ENCODE results near the gene PTS. TPM values are rescaled to one million over a fixed set of nuclear protein-coding genes. Genes with fewer than 3 reads are reported as not detected.
"Not testable (repeated sequence)": the region's sequence is repeated elsewhere in the genome, so short reads cannot be mapped to it uniquely, and the experiment has no call there.

The PTS gene
- 30.5 and 33.4 TPM in 2 replicates for total RNA-seq

- peak; percentile 83 for DNase-seq (ENCODE audit: low spot score)
- peaks cover 21% of the 10 kb centered on the region for H3K4me1 Mint-ChIP-seq (ENCODE audit: low read depth)
- H3K27ac Mint-ChIP-seq = peak within 1 kb of the TSS; percentile 92
- H3K36me3 Mint-ChIP-seq (ENCODE audit: low read depth) = peaks cover 36% of the 10 kb centered on the region
- intact Hi-C loops (cut with micrococcal nuclease) = loop anchor here (1.0 to 10.0 kb wide), 4 partner anchors 299 to 1549 kb away; partner anchors contain the start of genes CLDN25, TTC12 and ZW10
- H3K27me3 Mint-ChIP-seq (ENCODE audit: low read depth) = peaks cover 2% of the 10 kb centered on the region
- peak within 1 kb of the TSS; percentile 89 for H3K4me3 Mint-ChIP-seq (ENCODE audit: low read depth)
- no peaks in the 10 kb centered on the region for H3K9me3 Mint-ChIP-seq
These were observed at the start of gene PTS for GRCh38 chr11:112226062-112226830. TSS of gene PTS (plus strand) at chr11:112226428. CDS start at chr11:112226444, 16 bp downstream.

GRCh38 chr11:112177589-112177988 is 48.6 kb upstream of the PTS start:
- H3K27me3 Mint-ChIP-seq (ENCODE audit: low read depth) = peaks cover 29% of the 10 kb centered on the region
- peaks cover 8% of the 10 kb centered on the region for H3K4me1 Mint-ChIP-seq (ENCODE audit: low read depth)
- no peaks in the 10 kb centered on the region for H3K36me3 Mint-ChIP-seq (ENCODE audit: low read depth)
- H3K9me3 Mint-ChIP-seq = no peaks in the 10 kb centered on the region
- intact Hi-C loops (cut with micrococcal nuclease) = loop anchor here (5.0 to 10.0 kb wide), 2 partner anchors 243 to 300 kb away; partner anchors contain the start of genes CFAP68, DIXDC1 and FDXACB1
- no peak overlapping the region for H3K4me3 Mint-ChIP-seq (ENCODE audit: low read depth)
- no peak overlapping the region for H3K27ac Mint-ChIP-seq
- DNase-seq (ENCODE audit: low spot score) = no peak

GRCh38 chr11:112178428-112178827 is 47.8 kb upstream of the PTS start:
- Mint-ChIP-seq H3K27me3 (ENCODE audit: low read depth) (peaks cover 30% of the 10 kb centered on the region), H3K9me3 (no peaks in the 10 kb centered on the region), H3K36me3 (ENCODE audit: low read depth) (no peaks in the 10 kb centered on the region), H3K4me1 (ENCODE audit: low read depth) (peaks cover 8% of the 10 kb centered on the region), H3K27ac (no peak overlapping the region), H3K4me3 (ENCODE audit: low read depth) (no peak overlapping the region)
- intact Hi-C loops (cut with micrococcal nuclease) = loop anchor here (5.0 to 10.0 kb wide), 2 partner anchors 244 to 301 kb away; partner anchors contain the start of genes CFAP68, DIXDC1 and FDXACB1
- no peak for DNase-seq (ENCODE audit: low spot score)

DNA sequence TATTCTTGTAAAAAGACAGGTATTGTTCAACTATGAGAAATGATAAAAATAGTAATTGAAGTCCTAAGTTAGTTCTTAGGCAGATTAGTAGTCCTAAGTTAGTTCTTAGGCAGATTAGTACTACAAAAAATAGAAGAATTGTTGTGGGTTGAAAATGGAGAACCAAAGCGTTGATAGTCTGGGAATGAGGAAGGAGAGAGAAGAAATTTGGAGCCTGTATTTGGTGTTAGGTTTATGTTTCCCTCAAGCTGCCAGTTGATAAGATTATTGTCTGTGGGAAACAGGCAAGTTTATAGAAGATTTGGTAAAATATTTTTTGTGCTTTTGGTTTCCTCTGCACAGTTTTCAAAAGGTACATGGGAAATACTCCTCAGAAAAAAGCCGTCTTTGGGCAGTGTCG is 47.3 kb upstream of the PTS start:
- no peak overlapping the region for H3K4me3 Mint-ChIP-seq (ENCODE audit: low read depth)
- DNase-seq (ENCODE audit: low spot score) = no peak
- intact Hi-C loops (cut with micrococcal nuclease) = loop anchor here (5.0 to 10.0 kb wide), 2 partner anchors 244 to 302 kb away; partner anchors contain the start of genes CFAP68, DIXDC1 and FDXACB1
- no peak overlapping the region for H3K27ac Mint-ChIP-seq
- H3K36me3 Mint-ChIP-seq (ENCODE audit: low read depth) = no peaks in the 10 kb centered on the region
- H3K9me3 Mint-ChIP-seq = no peaks in the 10 kb centered on the region
- H3K27me3 Mint-ChIP-seq (ENCODE audit: low read depth) = peaks cover 32% of the 10 kb centered on the region
- H3K4me1 Mint-ChIP-seq (ENCODE audit: low read depth) = peaks cover 8% of the 10 kb centered on the region

DNA sequence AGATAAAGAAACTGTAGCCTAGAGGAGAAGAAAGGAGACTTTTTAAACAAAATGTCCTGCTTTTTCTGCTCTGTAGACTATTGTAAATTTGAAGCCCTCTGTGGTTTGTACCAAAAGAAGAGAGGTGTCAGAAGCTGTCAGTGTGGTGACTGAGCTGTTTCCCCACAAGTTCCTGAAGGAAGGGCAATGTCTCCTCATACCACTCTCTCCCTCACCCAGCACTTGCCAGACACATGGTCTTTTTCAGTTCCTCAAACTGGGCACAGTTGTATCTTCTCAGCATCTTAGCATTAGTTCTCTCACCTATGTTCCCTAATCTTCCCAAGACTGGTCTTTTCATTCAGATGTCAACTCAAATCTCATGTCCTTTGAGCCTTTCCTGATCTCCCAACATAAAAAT is 46.6 kb upstream of the PTS start:
- no peak for DNase-seq (ENCODE audit: low spot score)
- Mint-ChIP-seq H3K36me3 (ENCODE audit: low read depth) (no peaks in the 10 kb centered on the region), H3K4me3 (ENCODE audit: low read depth) (no peak overlapping the region), H3K27ac (no peak overlapping the region), H3K4me1 (ENCODE audit: low read depth) (peaks cover 7% of the 10 kb centered on the region), H3K27me3 (ENCODE audit: low read depth) (peaks cover 33% of the 10 kb centered on the region), H3K9me3 (no peaks in the 10 kb centered on the region)
- intact Hi-C loops (cut with micrococcal nuclease) = loop anchor here (5.0 to 10.0 kb wide), 2 partner anchors 245 to 302 kb away; partner anchors contain the start of genes CFAP68, DIXDC1 and FDXACB1

GRCh38 chr11:112182867-112183266 is 43.4 kb upstream of the PTS start:
- no peaks in the 10 kb centered on the region for H3K36me3 Mint-ChIP-seq (ENCODE audit: low read depth)
- no peak for DNase-seq (ENCODE audit: low spot score)
- no peak overlapping the region for H3K27ac Mint-ChIP-seq
- no peaks in the 10 kb centered on the region for H3K9me3 Mint-ChIP-seq
- intact Hi-C loops (cut with micrococcal nuclease) = no loop called here
- no peaks in the 10 kb centered on the region for H3K4me1 Mint-ChIP-seq (ENCODE audit: low read depth)
- H3K27me3 Mint-ChIP-seq (ENCODE audit: low read depth) = peaks cover 24% of the 10 kb centered on the region
- no peak overlapping the region for H3K4me3 Mint-ChIP-seq (ENCODE audit: low read depth)

- intact Hi-C loops (cut with micrococcal nuclease) = no loop called here
- H3K27me3 Mint-ChIP-seq (ENCODE audit: low read depth) = peaks cover 10% of the 10 kb centered on the region
- H3K4me1 Mint-ChIP-seq (ENCODE audit: low read depth) = no peaks in the 10 kb centered on the region
- no peaks in the 10 kb centered on the region for H3K9me3 Mint-ChIP-seq
- H3K4me3 Mint-ChIP-seq (ENCODE audit: low read depth) = no peak overlapping the region
- DNase-seq (ENCODE audit: low spot score) = no peak
- H3K36me3 Mint-ChIP-seq (ENCODE audit: low read depth) = no peaks in the 10 kb centered on the region
- H3K27ac Mint-ChIP-seq = no peak overlapping the region
These were observed 40.3 kb upstream of the PTS start for GRCh38 chr11:112185883-112186282.

- Mint-ChIP-seq H3K27ac (no peak overlapping the region), H3K36me3 (ENCODE audit: low read depth) (no peaks in the 10 kb centered on the region), H3K4me1 (ENCODE audit: low read depth) (no peaks in the 10 kb centered on the region), H3K27me3 (ENCODE audit: low read depth) (peaks cover 10% of the 10 kb centered on the region), H3K9me3 (no peaks in the 10 kb centered on the region), H3K4me3 (ENCODE audit: low read depth) (no peak overlapping the region)
- no peak for DNase-seq (ENCODE audit: low spot score)
- intact Hi-C loops (cut with micrococcal nuclease) = no loop called here
These were observed 39.9 kb upstream of the PTS start for GRCh38 chr11:112186304-112186703.

DNA sequence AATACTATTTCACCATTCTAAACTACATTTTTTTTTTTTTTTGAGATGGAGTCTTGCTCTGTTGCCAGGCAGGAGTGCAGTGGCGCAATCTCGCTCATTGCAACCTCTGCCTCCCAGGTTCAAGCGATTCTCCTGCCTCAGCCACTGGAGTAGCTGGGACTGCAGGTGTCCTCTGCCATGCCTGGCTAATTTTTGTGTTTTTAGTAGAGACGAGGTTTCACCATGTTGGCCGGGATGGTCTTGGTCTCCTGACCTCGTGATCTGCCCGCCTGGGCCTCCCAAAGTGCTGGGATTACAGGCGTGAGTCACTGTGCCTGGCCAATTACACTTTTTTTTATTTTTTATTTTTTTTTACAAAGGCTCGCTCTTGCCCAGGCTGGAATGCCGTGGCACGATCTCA is 31.1 kb upstream of the PTS start:
- peaks cover 22% of the 10 kb centered on the region for H3K27me3 Mint-ChIP-seq (ENCODE audit: low read depth)
- intact Hi-C loops (cut with micrococcal nuclease); H3K27ac Mint-ChIP-seq; H3K9me3 Mint-ChIP-seq; H3K36me3 Mint-ChIP-seq (ENCODE audit: low read depth); H3K4me1 Mint-ChIP-seq (ENCODE audit: low read depth); H3K4me3 Mint-ChIP-seq (ENCODE audit: low read depth); DNase-seq (ENCODE audit: low spot score): not testable (repeated sequence)

- no peak overlapping the region for H3K27ac Mint-ChIP-seq
- no peaks in the 10 kb centered on the region for H3K4me1 Mint-ChIP-seq (ENCODE audit: low read depth)
- no peak for DNase-seq (ENCODE audit: low spot score)
- no peak overlapping the region for H3K4me3 Mint-ChIP-seq (ENCODE audit: low read depth)
- no peaks in the 10 kb centered on the region for H3K9me3 Mint-ChIP-seq
- H3K36me3 Mint-ChIP-seq (ENCODE audit: low read depth) = no peaks in the 10 kb centered on the region
- H3K27me3 Mint-ChIP-seq (ENCODE audit: low read depth) = peaks cover 22% of the 10 kb centered on the region
- intact Hi-C loops (cut with micrococcal nuclease) = no loop called here
These were observed 30.3 kb upstream of the PTS start for GRCh38 chr11:112195951-112196351.

GRCh38 chr11:112196519-112197087 is 29.6 kb upstream of the PTS start:
- Mint-ChIP-seq H3K27me3 (ENCODE audit: low read depth) (peaks cover 22% of the 10 kb centered on the region), H3K4me3 (ENCODE audit: low read depth) (no peak overlapping the region), H3K27ac (no peak overlapping the region), H3K9me3 (no peaks in the 10 kb centered on the region), H3K4me1 (ENCODE audit: low read depth) (no peaks in the 10 kb centered on the region), H3K36me3 (ENCODE audit: low read depth) (no peaks in the 10 kb centered on the region)
- no peak for DNase-seq (ENCODE audit: low spot score)
- intact Hi-C loops (cut with micrococcal nuclease) = no loop called here

- H3K27me3 Mint-ChIP-seq (ENCODE audit: low read depth) = peaks cover 21% of the 10 kb centered on the region
- DNase-seq (ENCODE audit: low spot score); intact Hi-C loops (cut with micrococcal nuclease); H3K36me3 Mint-ChIP-seq (ENCODE audit: low read depth); H3K9me3 Mint-ChIP-seq; H3K27ac Mint-ChIP-seq; H3K4me1 Mint-ChIP-seq (ENCODE audit: low read depth); H3K4me3 Mint-ChIP-seq (ENCODE audit: low read depth): not testable (repeated sequence)
These were observed 27.1 kb upstream of the PTS start for GRCh38 chr11:112199101-112199500.

- no peak for DNase-seq (ENCODE audit: low spot score)
- H3K27ac Mint-ChIP-seq = no peak overlapping the region
- intact Hi-C loops (cut with micrococcal nuclease) = no loop called here
- no peaks in the 10 kb centered on the region for H3K4me1 Mint-ChIP-seq (ENCODE audit: low read depth)
- H3K36me3 Mint-ChIP-seq (ENCODE audit: low read depth) = no peaks in the 10 kb centered on the region
- H3K9me3 Mint-ChIP-seq = no peaks in the 10 kb centered on the region
- no peak overlapping the region for H3K4me3 Mint-ChIP-seq (ENCODE audit: low read depth)
- peaks cover 20% of the 10 kb centered on the region for H3K27me3 Mint-ChIP-seq (ENCODE audit: low read depth)
These were observed 26.0 kb upstream of the PTS start for GRCh38 chr11:112200252-112200651.
